ENCODE data around the gene RDH5. TPM values are rescaled to one million over a fixed set of nuclear protein-coding genes. Genes with fewer than 3 reads are reported as not detected.

Gene RDH5
- total RNA-seq, 2 donors from 2014 or later, result 4.1 to 7.4 TPM

- no peak for TF ChIP-seq CTCF (conservative IDR thresholded peaks at IDR 0.05)
- no peak overlapping the region for H3K27ac ChIP-seq (ENCODE audit: low read depth, low read length)
- no peaks in the 10 kb centered on the region for H3K27me3 ChIP-seq (ENCODE audit: control insufficient read depth, insufficient read depth, low read length, poor library complexity, severe bottlenecking)
- Mint-ChIP-seq H3K27ac (no peak overlapping the region), H3K9me3 (no peaks in the 10 kb centered on the region), H3K4me3 (no peak overlapping the region), H3K27me3 (ENCODE audit: insufficient read depth) (peaks cover under 1% of the 10 kb centered on the region), H3K36me3 (ENCODE audit: low read depth) (peaks cover 39% of the 10 kb centered on the region), H3K4me1 (peaks cover 17% of the 10 kb centered on the region)
- no peaks in the 10 kb centered on the region for H3K36me3 ChIP-seq (ENCODE audit: control insufficient read depth, insufficient read depth, low read length)
- peaks cover 7% of the 10 kb centered on the region for H3K4me1 ChIP-seq (ENCODE audit: control insufficient read depth, insufficient read depth, low read length)
- WGBS, 2 experiments (ENCODE audit: insufficient coverage in 1 of 2, insufficient read length in 1 of 2), result 93 to 100% methylated on average over 7 to 20 of the region's 20 CpGs
- no peak overlapping the region for H3K9ac ChIP-seq (ENCODE audit: extremely low read depth, low read length, poor library complexity, severe bottlenecking)
- no peak overlapping the region for H3K4me3 ChIP-seq (ENCODE audit: low read length)
- DNase-seq, result no peak
- H3K9me3 ChIP-seq (ENCODE audit: control insufficient read depth, low read length), result no peaks in the 10 kb centered on the region
Observed at GRCh38 chr12:55684761-55685370, 35.3 kb upstream of the RDH5 start.

- peaks cover 17% of the 10 kb centered on the region for H3K4me1 Mint-ChIP-seq
- DNase-seq, result no peak
- no peaks in the 10 kb centered on the region for H3K27me3 Mint-ChIP-seq (ENCODE audit: insufficient read depth)
- H3K27ac ChIP-seq (ENCODE audit: low read depth, low read length), result no peak overlapping the region
- H3K9me3 ChIP-seq (ENCODE audit: control insufficient read depth, low read length), result no peaks in the 10 kb centered on the region
- TF ChIP-seq CTCF (conservative IDR thresholded peaks at IDR 0.05), result no peak
- H3K36me3 Mint-ChIP-seq (ENCODE audit: low read depth), result peaks cover 39% of the 10 kb centered on the region
- H3K4me3 Mint-ChIP-seq, result no peak overlapping the region
- H3K36me3 ChIP-seq (ENCODE audit: control insufficient read depth, insufficient read depth, low read length), result no peaks in the 10 kb centered on the region
- no peak overlapping the region for H3K27ac Mint-ChIP-seq
- no peak overlapping the region for H3K9ac ChIP-seq (ENCODE audit: extremely low read depth, low read length, poor library complexity, severe bottlenecking)
- peaks cover 7% of the 10 kb centered on the region for H3K4me1 ChIP-seq (ENCODE audit: control insufficient read depth, insufficient read depth, low read length)
- H3K4me3 ChIP-seq (ENCODE audit: low read length), result no peak overlapping the region
- H3K9me3 Mint-ChIP-seq, result no peaks in the 10 kb centered on the region
- H3K27me3 ChIP-seq (ENCODE audit: control insufficient read depth, insufficient read depth, low read length, poor library complexity, severe bottlenecking), result no peaks in the 10 kb centered on the region
- WGBS, 2 experiments (ENCODE audit: insufficient coverage in 1 of 2, insufficient read length in 1 of 2), result 91 to 93% methylated on average over 2 to 5 of the region's 5 CpGs
Observed at GRCh38 chr12:55685671-55686070, 34.5 kb upstream of the RDH5 start.

GRCh38 chr12:55686366-55687010 lies 33.7 kb upstream of the RDH5 start:
- no peak overlapping the region for H3K27ac ChIP-seq (ENCODE audit: low read depth, low read length)
- DNase-seq, result no peak
- H3K9me3 ChIP-seq (ENCODE audit: control insufficient read depth, low read length), result no peaks in the 10 kb centered on the region
- H3K9me3 Mint-ChIP-seq, result no peaks in the 10 kb centered on the region
- H3K27me3 Mint-ChIP-seq (ENCODE audit: insufficient read depth), result no peaks in the 10 kb centered on the region
- H3K4me1 ChIP-seq (ENCODE audit: control insufficient read depth, insufficient read depth, low read length), result peaks cover 7% of the 10 kb centered on the region
- peaks cover 42% of the 10 kb centered on the region for H3K36me3 Mint-ChIP-seq (ENCODE audit: low read depth)
- TF ChIP-seq CTCF (conservative IDR thresholded peaks at IDR 0.05), result no peak
- H3K4me3 Mint-ChIP-seq, result no peak overlapping the region
- 89 to 92% methylated on average over 9 of the region's 9 CpGs for WGBS, 2 experiments (ENCODE audit: insufficient coverage in 1 of 2, insufficient read length in 1 of 2)
- no peak overlapping the region for H3K27ac Mint-ChIP-seq
- H3K36me3 ChIP-seq (ENCODE audit: control insufficient read depth, insufficient read depth, low read length), result no peaks in the 10 kb centered on the region
- H3K27me3 ChIP-seq (ENCODE audit: control insufficient read depth, insufficient read depth, low read length, poor library complexity, severe bottlenecking), result no peaks in the 10 kb centered on the region
- H3K4me1 Mint-ChIP-seq, result peaks cover 11% of the 10 kb centered on the region
- no peak overlapping the region for H3K4me3 ChIP-seq (ENCODE audit: low read length)
- H3K9ac ChIP-seq (ENCODE audit: extremely low read depth, low read length, poor library complexity, severe bottlenecking), result no peak overlapping the region

Data from endodermal cell (in vitro differentiated cells).